Neural progenitor cell (in vitro differentiated cells): ENCODE results near the gene ADCY6. TPM values are rescaled to one million over a fixed set of nuclear protein-coding genes. Genes with fewer than 3 reads are reported as not detected.

Source experiments
- DNase-seq: peaks from one replicate; pipeline ENCODE4 v3.0.0-alpha.2; 2016; ENCODE audit warnings: low spot score
- H2AFZ ChIP-seq: fragments of 200-600 bp; sonication (generic); replicated peaks from 2 replicates; pipeline ENCODE4 v1.6.1; 2016; ENCODE audit warnings: antibody characterized with exemption
- H3F3A ChIP-seq: fragments of 200-600 bp; sonication (generic); 2 replicates; pipeline ENCODE4 v1.6.1; 2016; ENCODE audit warnings: antibody characterized with exemption, low read depth
- H3K27ac ChIP-seq: fragments of 200-600 bp; sonication (generic); 2 replicates; pipeline ENCODE4 v1.5.1; 2016; ENCODE audit warnings: mild to moderate bottlenecking
- H3K27me3 ChIP-seq: fragments of 200-600 bp; sonication (generic); 2 replicates; pipeline ENCODE4 v1.6.1; 2016; ENCODE audit warnings: mild to moderate bottlenecking, moderate library complexity
- H3K36me3 ChIP-seq: fragments of 200-600 bp; sonication (generic); 2 replicates; pipeline ENCODE4 v1.5.1; 2016
- H3K4me1 ChIP-seq: fragments of 200-600 bp; sonication (generic); 2 replicates; pipeline ENCODE4 v1.6.1; 2016; ENCODE audit warnings: mixed run types
- H3K4me2 ChIP-seq: fragments of 200-600 bp; sonication (generic); 2 replicates; pipeline ENCODE4 v1.6.1; 2016
- H3K4me3 ChIP-seq: fragments of 200-600 bp; sonication (generic); 2 replicates; pipeline ENCODE4 v1.5.1; 2016
- H3K79me2 ChIP-seq: fragments of 200-600 bp; sonication (generic); 2 replicates; pipeline ENCODE4 v1.6.1; 2016; ENCODE audit warnings: low read depth
- H3K9ac ChIP-seq: fragments of 200-600 bp; sonication (generic); 2 replicates; pipeline ENCODE4 v1.6.1; 2016
- H3K9me3 ChIP-seq: fragments of 200-600 bp; sonication (generic); 2 replicates; pipeline ENCODE4 v1.5.1; 2016; ENCODE audit warnings: low read depth
- H4K20me1 ChIP-seq: fragments of 200-600 bp; sonication (generic); 2 replicates; pipeline ENCODE4 v1.6.1; 2016; ENCODE audit warnings: low read depth
- H3K27ac Mint-ChIP-seq: 3 replicates; pipeline ENCODE4 v1.8.0; 2021; ENCODE audit warnings: mixed read lengths
- H3K27me3 Mint-ChIP-seq: 2 replicates; pipeline ENCODE4 v1.8.0; 2022; ENCODE audit warnings: low read depth, mild to moderate bottlenecking, inconsistent platforms, moderate library complexity, mixed read lengths; ENCODE audit not compliant: insufficient read depth
- H3K36me3 Mint-ChIP-seq: 3 replicates; pipeline ENCODE4 v1.8.0; 2021; ENCODE audit warnings: mixed read lengths
- H3K4me1 Mint-ChIP-seq: 3 replicates; pipeline ENCODE4 v1.8.0; 2021; ENCODE audit warnings: mixed read lengths
- H3K4me3 Mint-ChIP-seq: 3 replicates; pipeline ENCODE4 v1.8.0; 2021; ENCODE audit warnings: mild to moderate bottlenecking, moderate library complexity, mixed read lengths
- H3K9me3 Mint-ChIP-seq: 3 replicates; pipeline ENCODE4 v1.8.0; 2020; ENCODE audit warnings: mixed read lengths
- EZH2 ChIP-seq: fragments of 200-600 bp; sonication (generic); IDR thresholded peaks from 2 replicates; pipeline ENCODE4 v1.6.1; 2017; ENCODE audit warnings: antibody characterized with exemption, mild to moderate bottlenecking, moderate library complexity
- EZH2phosphoT487 ChIP-seq: fragments of 200-600 bp; sonication (generic); IDR thresholded peaks from 2 replicates; pipeline ENCODE4 v1.6.1; 2017; ENCODE audit warnings: antibody characterized with exemption
- total RNA-seq: library from RNA; depleted of rRNA; stranded (reverse); fragments of >200 nt; gene quantifications from 2 replicates; pipeline ENCODE4 v1.2.3, GENCODE V29; 2015; ENCODE audit warnings: low replicate concordance
- TF ChIP-seq, protein P1 (sequence below): fragments of 200-600 bp; sonication (generic); IDR thresholded peaks from 2 replicates; pipeline ENCODE4 v1.5.1; 2017; ENCODE audit warnings: antibody characterized with exemption, mild to moderate bottlenecking

The ADCY6 gene
- total RNA-seq, 1 donor from 2014 or later: 22.4 TPM

DNA sequence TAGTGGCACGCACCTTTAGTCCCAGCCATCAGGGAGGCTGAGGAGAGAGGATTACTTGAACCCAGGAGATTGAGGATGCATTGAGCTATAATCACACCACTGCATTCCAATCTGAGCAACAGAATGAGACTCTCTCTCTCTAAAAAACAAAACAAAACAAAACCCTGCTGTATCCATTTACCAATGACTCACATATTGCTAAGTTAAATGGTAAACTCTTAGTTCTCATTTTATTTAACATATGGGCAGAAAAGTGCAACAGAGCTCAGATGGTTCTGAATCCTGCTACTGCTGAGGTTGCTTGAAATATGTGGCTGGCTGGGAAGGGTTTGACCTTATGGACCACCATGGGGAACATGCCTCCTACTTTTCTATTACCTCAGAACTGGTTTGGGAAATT is 38.7 kb downstream of the ADCY6 start:
- H3K27ac Mint-ChIP-seq: no peak overlapping the region
- Histone ChIP-seq H3K36me3 (no peaks in the 10 kb centered on the region), H3K4me3 (no peak overlapping the region), H2AFZ (no peak overlapping the region), H4K20me1 (no peaks in the 10 kb centered on the region), H3K9ac (no peak overlapping the region), H3K4me1 (no peaks in the 10 kb centered on the region), H3F3A (no peaks in the 10 kb centered on the region), H3K79me2 (no peaks in the 10 kb centered on the region), H3K27me3 (no peaks in the 10 kb centered on the region), H3K27ac (no peak overlapping the region), H3K4me2 (no peak overlapping the region), H3K9me3 (no peaks in the 10 kb centered on the region)
- H3K27me3 Mint-ChIP-seq: peaks cover 4% of the 10 kb centered on the region
- no peak for DNase-seq
- no peaks in the 10 kb centered on the region for H3K9me3 Mint-ChIP-seq
- H3K4me3 Mint-ChIP-seq: no peak overlapping the region
- TF ChIP-seq EZH2phosphoT487: no peak
- TF ChIP-seq EZH2: no peak
- TF ChIP-seq, protein P1, sequence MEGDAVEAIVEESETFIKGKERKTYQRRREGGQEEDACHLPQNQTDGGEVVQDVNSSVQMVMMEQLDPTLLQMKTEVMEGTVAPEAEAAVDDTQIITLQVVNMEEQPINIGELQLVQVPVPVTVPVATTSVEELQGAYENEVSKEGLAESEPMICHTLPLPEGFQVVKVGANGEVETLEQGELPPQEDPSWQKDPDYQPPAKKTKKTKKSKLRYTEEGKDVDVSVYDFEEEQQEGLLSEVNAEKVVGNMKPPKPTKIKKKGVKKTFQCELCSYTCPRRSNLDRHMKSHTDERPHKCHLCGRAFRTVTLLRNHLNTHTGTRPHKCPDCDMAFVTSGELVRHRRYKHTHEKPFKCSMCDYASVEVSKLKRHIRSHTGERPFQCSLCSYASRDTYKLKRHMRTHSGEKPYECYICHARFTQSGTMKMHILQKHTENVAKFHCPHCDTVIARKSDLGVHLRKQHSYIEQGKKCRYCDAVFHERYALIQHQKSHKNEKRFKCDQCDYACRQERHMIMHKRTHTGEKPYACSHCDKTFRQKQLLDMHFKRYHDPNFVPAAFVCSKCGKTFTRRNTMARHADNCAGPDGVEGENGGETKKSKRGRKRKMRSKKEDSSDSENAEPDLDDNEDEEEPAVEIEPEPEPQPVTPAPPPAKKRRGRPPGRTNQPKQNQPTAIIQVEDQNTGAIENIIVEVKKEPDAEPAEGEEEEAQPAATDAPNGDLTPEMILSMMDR: no peak
- no peaks in the 10 kb centered on the region for H3K36me3 Mint-ChIP-seq
- H3K4me1 Mint-ChIP-seq: peaks cover 5% of the 10 kb centered on the region

DNA sequence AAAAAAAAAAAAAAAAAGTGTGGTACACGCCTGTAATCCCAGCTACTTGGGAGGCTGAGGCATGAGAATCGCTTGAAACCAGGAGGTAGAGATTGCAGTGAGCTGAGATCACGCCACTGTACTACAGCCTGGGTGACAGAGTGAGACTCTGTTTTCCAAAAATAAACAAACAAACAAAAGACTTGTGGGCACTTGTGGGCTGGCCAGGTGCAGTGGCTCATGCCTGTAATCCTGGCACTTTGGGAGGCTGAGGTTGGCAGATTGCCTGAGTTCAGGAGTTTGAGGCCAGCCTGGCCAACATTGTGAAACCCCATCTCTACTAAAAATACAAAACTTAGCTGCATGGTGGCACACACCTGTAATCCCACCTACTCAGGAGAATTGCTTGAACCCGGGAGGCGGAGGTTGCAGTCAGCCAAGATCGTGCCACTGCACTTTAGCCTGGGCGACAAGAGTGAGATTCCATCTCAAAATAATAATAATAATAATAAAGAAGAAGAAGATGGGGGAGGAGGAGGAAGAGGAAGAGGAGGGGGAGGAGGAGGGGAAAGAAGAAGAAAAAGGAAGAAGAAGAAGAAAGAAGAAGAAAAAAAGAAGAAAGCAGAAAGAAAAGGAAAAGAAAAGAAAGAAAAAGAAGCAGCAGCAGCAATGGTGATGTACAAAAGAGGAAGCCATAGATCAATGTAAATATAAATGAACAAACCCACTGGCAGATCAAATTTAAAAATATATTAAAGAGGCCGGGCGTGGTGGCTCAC is 44.5 kb downstream of the ADCY6 start:
- peaks cover 9% of the 10 kb centered on the region for H3K27me3 ChIP-seq
- Mint-ChIP-seq H3K27me3 (peaks cover 4% of the 10 kb centered on the region), H3K36me3 (no peaks in the 10 kb centered on the region), H3K4me1 (no peaks in the 10 kb centered on the region), H3K4me3 (no peak overlapping the region), H3K27ac (no peak overlapping the region), H3K9me3 (no peaks in the 10 kb centered on the region)
- H3F3A ChIP-seq: no peaks in the 10 kb centered on the region
- no peaks in the 10 kb centered on the region for H4K20me1 ChIP-seq
- no peak overlapping the region for H3K9ac ChIP-seq
- TF ChIP-seq EZH2phosphoT487 (no peak), EZH2 (no peak)
- TF ChIP-seq, protein P1: no peak
- H3K4me2 ChIP-seq: no peak overlapping the region
- H3K27ac ChIP-seq: no peak overlapping the region
- no peak for DNase-seq
- H3K4me1 ChIP-seq: no peaks in the 10 kb centered on the region
- no peaks in the 10 kb centered on the region for H3K9me3 ChIP-seq
- no peaks in the 10 kb centered on the region for H3K79me2 ChIP-seq
- H2AFZ ChIP-seq: no peak overlapping the region
- no peaks in the 10 kb centered on the region for H3K36me3 ChIP-seq
- H3K4me3 ChIP-seq: no peak overlapping the region

DNA sequence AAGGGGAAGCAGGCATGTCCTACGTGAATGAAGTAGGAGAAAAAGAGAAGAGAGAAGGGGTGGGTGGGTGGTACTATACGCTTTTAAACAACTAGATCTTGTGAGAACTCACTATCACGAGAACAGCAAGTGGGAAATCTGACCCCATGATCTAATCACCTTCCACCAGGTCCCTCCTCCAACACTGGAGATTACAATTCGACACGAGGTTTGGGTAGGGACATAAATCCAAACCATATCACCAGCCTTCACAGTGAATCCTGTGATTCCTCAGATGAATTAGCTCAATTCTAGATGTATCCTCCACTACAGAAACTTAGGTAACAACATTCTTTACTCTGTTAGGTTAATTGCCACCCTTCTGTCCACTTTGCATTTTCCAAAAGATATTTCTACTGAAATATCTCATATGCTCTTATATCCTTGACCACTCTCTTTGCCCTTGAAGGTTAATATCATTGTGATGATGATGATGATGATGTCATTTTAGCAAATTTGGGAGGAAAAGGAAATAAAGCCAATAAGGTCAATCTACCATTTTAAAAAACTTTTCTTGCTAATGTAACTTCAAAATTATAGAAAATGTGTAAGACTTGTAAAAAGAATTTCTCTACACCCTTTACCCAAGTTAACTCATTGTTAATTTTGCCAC is 49.1 kb downstream of the ADCY6 start:
- no peak overlapping the region for H3K4me3 Mint-ChIP-seq
- no peaks in the 10 kb centered on the region for H3K4me1 Mint-ChIP-seq
- H3K36me3 ChIP-seq: no peaks in the 10 kb centered on the region
- DNase-seq: no peak
- no peak overlapping the region for H2AFZ ChIP-seq
- no peak overlapping the region for H3K4me3 ChIP-seq
- H3K36me3 Mint-ChIP-seq: no peaks in the 10 kb centered on the region
- H4K20me1 ChIP-seq: no peaks in the 10 kb centered on the region
- no peak for TF ChIP-seq EZH2phosphoT487
- TF ChIP-seq, protein P1: no peak
- no peak for TF ChIP-seq EZH2
- H3K27me3 ChIP-seq: peaks cover 14% of the 10 kb centered on the region
- H3K9ac ChIP-seq: no peak overlapping the region
- H3K4me2 ChIP-seq: no peak overlapping the region
- H3K9me3 Mint-ChIP-seq: no peaks in the 10 kb centered on the region
- H3K27me3 Mint-ChIP-seq: peaks cover 4% of the 10 kb centered on the region
- H3K9me3 ChIP-seq: no peaks in the 10 kb centered on the region
- no peak overlapping the region for H3K27ac Mint-ChIP-seq
- H3K4me1 ChIP-seq: no peaks in the 10 kb centered on the region
- H3F3A ChIP-seq: no peaks in the 10 kb centered on the region
- H3K27ac ChIP-seq: no peak overlapping the region
- H3K79me2 ChIP-seq: no peaks in the 10 kb centered on the region
